GM23338 (cell line): ENCODE measurements around the gene ADGRB3. TPM values are rescaled to one million over a fixed set of nuclear protein-coding genes. Genes with fewer than 3 reads are reported as not detected.

Experiments used
- ATAC-seq: fragments of 200-7000 bp; cut with Tn5 transposase; 3 replicates; pipeline ENCODE4 v1.9.1; 2020
- DNase-seq: peaks from one replicate; pipeline ENCODE4 v3.0.0-alpha.2; 2015; ENCODE audit warnings: low spot score
- H2AFZ ChIP-seq: fragments of 200-600 bp; sonication (generic); 2 replicates; pipeline ENCODE4 v1.8.0; 2016; ENCODE audit warnings: antibody characterized with exemption, mild to moderate bottlenecking, moderate library complexity
- H3F3A ChIP-seq: fragments of 200-600 bp; sonication (generic); replicated peaks from 2 replicates; pipeline ENCODE4 v1.8.0; 2017; ENCODE audit warnings: antibody characterized with exemption, mixed run types, low read depth
- H3K27ac ChIP-seq: fragments of 200-600 bp; sonication (generic); 2 replicates; pipeline ENCODE4 v1.6.1; 2016; ENCODE audit warnings: low read depth
- H3K27me3 ChIP-seq: fragments of 200-600 bp; sonication (generic); 2 replicates; pipeline ENCODE4 v1.8.0; 2016; ENCODE audit warnings: mild to moderate bottlenecking, mixed run types, moderate library complexity; ENCODE audit not compliant: insufficient read depth
- H3K36me3 ChIP-seq: fragments of 200-600 bp; sonication (generic); 2 replicates; pipeline ENCODE4 v1.8.0; 2016; ENCODE audit warnings: mild to moderate bottlenecking; ENCODE audit not compliant: insufficient read depth
- H3K4me1 ChIP-seq: fragments of 200-600 bp; sonication (generic); 2 replicates; pipeline ENCODE4 v1.8.0; 2016; ENCODE audit warnings: mild to moderate bottlenecking, moderate library complexity; ENCODE audit not compliant: insufficient read depth
- H3K4me2 ChIP-seq: fragments of 200-600 bp; sonication (generic); 2 replicates; pipeline ENCODE4 v1.7.1; 2017; ENCODE audit warnings: mixed run types
- H3K4me3 ChIP-seq: fragments of 200-600 bp; sonication (generic); 2 replicates; pipeline ENCODE4 v1.6.1; 2016; ENCODE audit warnings: mixed run types
- H3K79me2 ChIP-seq: fragments of 200-600 bp; sonication (generic); replicated peaks from 2 replicates; pipeline ENCODE4 v1.8.0; 2017; ENCODE audit warnings: mild to moderate bottlenecking; ENCODE audit not compliant: insufficient read depth
- H3K9me2 ChIP-seq: fragments of 200-600 bp; sonication (generic); 2 replicates; pipeline ENCODE4 v1.8.0; 2017; ENCODE audit not compliant: insufficient read depth
- H4K20me1 ChIP-seq: fragments of 200-600 bp; sonication (generic); replicated peaks from 2 replicates; pipeline ENCODE4 v1.8.0; 2017; ENCODE audit warnings: mild to moderate bottlenecking; ENCODE audit not compliant: insufficient read depth
- H3K27ac Mint-ChIP-seq: 2 replicates; pipeline ENCODE4 v1.8.0; 2020; ENCODE audit warnings: inconsistent platforms, mild to moderate bottlenecking, moderate library complexity, mixed read lengths
- H3K27me3 Mint-ChIP-seq: 3 replicates; pipeline ENCODE4 v1.8.0; 2022; ENCODE audit warnings: low read depth, mild to moderate bottlenecking, moderate library complexity, mixed read lengths, inconsistent platforms; ENCODE audit not compliant: insufficient read depth, poor library complexity
- H3K36me3 Mint-ChIP-seq: 3 replicates; pipeline ENCODE4 v1.8.0; 2021; ENCODE audit warnings: low read depth, mild to moderate bottlenecking, inconsistent platforms, moderate library complexity, mixed read lengths
- H3K4me1 Mint-ChIP-seq: 3 replicates; pipeline ENCODE4 v1.8.0; 2020; ENCODE audit warnings: mild to moderate bottlenecking, inconsistent platforms, mixed read lengths
- H3K4me3 Mint-ChIP-seq: 3 replicates; pipeline ENCODE4 v1.8.0; 2021; ENCODE audit warnings: moderate library complexity, mild to moderate bottlenecking, inconsistent platforms, mixed read lengths
- H3K9me3 Mint-ChIP-seq: 3 replicates; pipeline ENCODE4 v1.8.0; 2020; ENCODE audit warnings: moderate library complexity, mild to moderate bottlenecking, inconsistent platforms, mixed read lengths
- CREB1 ChIP-seq: fragments of 250-450 bp; sonication (Bioruptor Pico); IDR thresholded peaks from 2 replicates; pipeline ENCODE4 v1.5.0; 2020; ENCODE audit warnings: low read depth, mild to moderate bottlenecking, moderate library complexity
- EZH2phosphoT487 ChIP-seq: fragments of 200-600 bp; sonication (generic); IDR thresholded peaks from one replicate; pipeline ENCODE4 v1.8.1; 2018; ENCODE audit warnings: antibody characterized with exemption; ENCODE audit not compliant: unreplicated experiment
- JUNB ChIP-seq: IDR thresholded peaks from one replicate; pipeline ENCODE4 v1.6.1; 2016; ENCODE audit warnings: antibody characterized with exemption; ENCODE audit not compliant: unreplicated experiment
- NANOG ChIP-seq: IDR thresholded peaks from 2 replicates; pipeline ENCODE4 v1.6.1; 2016; ENCODE audit warnings: antibody characterized with exemption, borderline replicate concordance
- STAT1 ChIP-seq: IDR thresholded peaks from one replicate; pipeline ENCODE4 v1.6.1; 2016; ENCODE audit warnings: antibody characterized with exemption; ENCODE audit not compliant: unreplicated experiment
- ZNF114 ChIP-seq: fragments of 250-450 bp; sonication (Bioruptor Pico); IDR thresholded peaks from 2 replicates; pipeline ENCODE4 v1.5.0; 2020; ENCODE audit warnings: mild to moderate bottlenecking, moderate library complexity
- ZNF331 ChIP-seq: fragments of 250-450 bp; sonication (Bioruptor Pico); IDR thresholded peaks from 2 replicates; pipeline ENCODE4 v1.5.0; 2020; ENCODE audit warnings: low read depth, mild to moderate bottlenecking, moderate library complexity
- polyA plus RNA-seq: library from polyadenylated mRNA; unstranded; fragments of >200 nt; fragmentation: Nextera tagmentation; extraction: Ambion mirVana; gene quantifications from 2 replicates; pipeline ENCODE4 v1.2.1, GENCODE V29; 2016
- total RNA-seq: library from RNA; depleted of rRNA; stranded (reverse); fragments of >200 nt; shearing (Covaris generic); gene quantifications from 2 replicates; pipeline ENCODE4 v1.2.3, GENCODE V29; 2014
- TF ChIP-seq, protein P1 (sequence below): fragments of 250-450 bp; sonication (Bioruptor Pico); IDR thresholded peaks from 2 replicates; pipeline ENCODE4 v1.5.0; 2020; ENCODE audit warnings: mild to moderate bottlenecking, moderate library complexity
- TF ChIP-seq, protein P2 (sequence below): IDR thresholded peaks from 2 replicates; pipeline ENCODE4 v1.6.1; 2016; ENCODE audit warnings: antibody characterized with exemption
- TF ChIP-seq, protein P3 (sequence below), 2 experiments: fragments of 200-600 bp in 1 of 2; sonication (generic) in 1 of 2; conservative IDR thresholded peaks; 2 replicates each; pipeline versions ENCODE4 v1.5.1 to v1.6.1; 2016 to 2017; ENCODE audit warnings: antibody characterized with exemption in 2 of 2, low read depth in 2 of 2, mild to moderate bottlenecking in 2 of 2, moderate library complexity in 1 of 2

The ADGRB3 gene
- total and polyA plus RNA-seq, 2 experiments from 2014 or later: 0.92 to 4.0 TPM

DNA sequence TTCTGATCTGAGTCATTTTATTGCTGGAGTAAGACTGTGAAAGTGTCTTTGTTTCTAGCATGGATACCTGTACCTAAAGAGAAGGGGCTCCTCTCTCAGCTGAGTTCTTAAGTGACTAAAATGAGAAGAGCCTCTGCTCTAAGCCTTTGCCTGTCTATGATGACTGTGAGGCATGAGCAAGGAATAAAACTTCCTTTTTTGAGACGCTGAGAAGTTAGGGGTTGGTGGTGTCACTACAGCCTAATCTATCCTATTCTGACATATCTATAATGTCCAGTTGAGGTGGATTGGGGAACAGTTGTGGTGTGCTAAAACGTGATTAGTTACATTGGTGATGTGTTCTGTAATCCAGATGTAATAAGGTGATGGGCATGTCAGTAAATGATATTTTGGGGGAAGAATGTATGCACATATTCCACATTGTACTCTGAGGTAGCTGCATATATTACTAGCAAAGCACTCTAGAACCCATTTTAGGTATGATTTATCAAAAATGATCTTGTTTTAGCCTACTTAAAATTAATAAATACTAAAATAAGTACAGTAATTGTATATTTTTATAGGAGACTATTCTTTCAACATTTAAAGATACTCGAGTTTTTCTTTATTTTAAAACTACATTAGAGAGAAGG, 18.1 kb downstream of the ADGRB3 start (continued):
- TF ChIP-seq, protein P1, sequence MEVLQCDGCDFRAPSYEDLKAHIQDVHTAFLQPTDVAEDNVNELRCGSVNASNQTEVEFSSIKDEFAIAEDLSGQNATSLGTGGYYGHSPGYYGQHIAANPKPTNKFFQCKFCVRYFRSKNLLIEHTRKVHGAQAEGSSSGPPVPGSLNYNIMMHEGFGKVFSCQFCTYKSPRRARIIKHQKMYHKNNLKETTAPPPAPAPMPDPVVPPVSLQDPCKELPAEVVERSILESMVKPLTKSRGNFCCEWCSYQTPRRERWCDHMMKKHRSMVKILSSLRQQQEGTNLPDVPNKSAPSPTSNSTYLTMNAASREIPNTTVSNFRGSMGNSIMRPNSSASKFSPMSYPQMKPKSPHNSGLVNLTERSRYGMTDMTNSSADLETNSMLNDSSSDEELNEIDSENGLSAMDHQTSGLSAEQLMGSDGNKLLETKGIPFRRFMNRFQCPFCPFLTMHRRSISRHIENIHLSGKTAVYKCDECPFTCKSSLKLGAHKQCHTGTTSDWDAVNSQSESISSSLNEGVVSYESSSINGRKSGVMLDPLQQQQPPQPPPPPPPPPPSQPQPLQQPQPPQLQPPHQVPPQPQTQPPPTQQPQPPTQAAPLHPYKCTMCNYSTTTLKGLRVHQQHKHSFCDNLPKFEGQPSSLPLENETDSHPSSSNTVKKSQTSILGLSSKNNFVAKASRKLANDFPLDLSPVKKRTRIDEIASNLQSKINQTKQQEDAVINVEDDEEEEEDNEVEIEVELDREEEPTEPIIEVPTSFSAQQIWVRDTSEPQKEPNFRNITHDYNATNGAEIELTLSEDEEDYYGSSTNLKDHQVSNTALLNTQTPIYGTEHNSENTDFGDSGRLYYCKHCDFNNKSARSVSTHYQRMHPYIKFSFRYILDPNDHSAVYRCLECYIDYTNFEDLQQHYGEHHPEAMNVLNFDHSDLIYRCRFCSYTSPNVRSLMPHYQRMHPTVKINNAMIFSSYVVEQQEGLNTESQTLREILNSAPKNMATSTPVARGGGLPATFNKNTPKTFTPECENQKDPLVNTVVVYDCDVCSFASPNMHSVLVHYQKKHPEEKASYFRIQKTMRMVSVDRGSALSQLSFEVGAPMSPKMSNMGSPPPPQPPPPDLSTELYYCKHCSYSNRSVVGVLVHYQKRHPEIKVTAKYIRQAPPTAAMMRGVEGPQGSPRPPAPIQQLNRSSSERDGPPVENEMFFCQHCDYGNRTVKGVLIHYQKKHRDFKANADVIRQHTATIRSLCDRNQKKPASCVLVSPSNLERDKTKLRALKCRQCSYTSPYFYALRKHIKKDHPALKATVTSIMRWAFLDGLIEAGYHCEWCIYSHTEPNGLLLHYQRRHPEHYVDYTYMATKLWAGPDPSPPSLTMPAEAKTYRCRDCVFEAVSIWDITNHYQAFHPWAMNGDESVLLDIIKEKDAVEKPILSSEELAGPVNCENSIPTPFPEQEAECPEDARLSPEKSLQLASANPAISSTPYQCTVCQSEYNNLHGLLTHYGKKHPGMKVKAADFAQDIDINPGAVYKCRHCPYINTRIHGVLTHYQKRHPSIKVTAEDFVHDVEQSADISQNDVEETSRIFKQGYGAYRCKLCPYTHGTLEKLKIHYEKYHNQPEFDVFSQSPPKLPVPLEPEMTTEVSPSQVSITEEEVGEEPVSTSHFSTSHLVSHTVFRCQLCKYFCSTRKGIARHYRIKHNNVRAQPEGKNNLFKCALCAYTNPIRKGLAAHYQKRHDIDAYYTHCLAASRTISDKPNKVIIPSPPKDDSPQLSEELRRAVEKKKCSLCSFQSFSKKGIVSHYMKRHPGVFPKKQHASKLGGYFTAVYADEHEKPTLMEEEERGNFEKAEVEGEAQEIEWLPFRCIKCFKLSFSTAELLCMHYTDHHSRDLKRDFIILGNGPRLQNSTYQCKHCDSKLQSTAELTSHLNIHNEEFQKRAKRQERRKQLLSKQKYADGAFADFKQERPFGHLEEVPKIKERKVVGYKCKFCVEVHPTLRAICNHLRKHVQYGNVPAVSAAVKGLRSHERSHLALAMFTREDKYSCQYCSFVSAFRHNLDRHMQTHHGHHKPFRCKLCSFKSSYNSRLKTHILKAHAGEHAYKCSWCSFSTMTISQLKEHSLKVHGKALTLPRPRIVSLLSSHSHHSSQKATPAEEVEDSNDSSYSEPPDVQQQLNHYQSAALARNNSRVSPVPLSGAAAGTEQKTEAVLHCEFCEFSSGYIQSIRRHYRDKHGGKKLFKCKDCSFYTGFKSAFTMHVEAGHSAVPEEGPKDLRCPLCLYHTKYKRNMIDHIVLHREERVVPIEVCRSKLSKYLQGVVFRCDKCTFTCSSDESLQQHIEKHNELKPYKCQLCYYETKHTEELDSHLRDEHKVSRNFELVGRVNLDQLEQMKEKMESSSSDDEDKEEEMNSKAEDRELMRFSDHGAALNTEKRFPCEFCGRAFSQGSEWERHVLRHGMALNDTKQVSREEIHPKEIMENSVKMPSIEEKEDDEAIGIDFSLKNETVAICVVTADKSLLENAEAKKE: no peak
- no peak for TF ChIP-seq ZNF114

DNA sequence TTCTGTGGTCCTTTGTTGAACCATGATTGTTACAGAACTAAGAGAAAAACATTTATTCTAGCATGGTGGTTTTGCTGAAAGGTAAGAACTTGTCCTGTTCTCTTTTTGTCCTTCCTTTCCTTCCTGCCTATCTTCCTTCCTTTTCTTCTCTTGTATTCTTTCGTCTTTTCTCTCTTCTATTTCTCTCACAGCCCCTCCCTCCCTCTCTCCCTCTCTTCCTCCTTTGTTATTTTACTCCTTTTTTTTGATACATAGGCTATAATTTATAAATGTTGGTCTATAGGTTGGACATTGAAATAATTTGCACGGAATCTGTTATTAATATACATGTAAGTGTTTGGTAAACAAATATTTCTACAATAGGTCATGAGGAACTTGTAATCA, 18.6 kb downstream of the ADGRB3 start:
- Histone ChIP-seq H3K4me3 (no peak overlapping the region), H3K9me2 (no peaks in the 10 kb centered on the region), H3K36me3 (no peaks in the 10 kb centered on the region), H3K4me2 (no peak overlapping the region), H4K20me1 (no peaks in the 10 kb centered on the region), H2AFZ (no peak overlapping the region), H3K4me1 (no peaks in the 10 kb centered on the region; the same call in 1 of the 2 replicates), H3K27me3 (no peaks in the 10 kb centered on the region), H3K79me2 (no peaks in the 10 kb centered on the region), H3F3A (no peaks in the 10 kb centered on the region), H3K27ac (no peak overlapping the region)
- H3K27ac Mint-ChIP-seq: no peak overlapping the region
- H3K27me3 Mint-ChIP-seq: no peaks in the 10 kb centered on the region
- no peak overlapping the region for H3K4me3 Mint-ChIP-seq
- H3K36me3 Mint-ChIP-seq: no peaks in the 10 kb centered on the region
- peaks cover 11% of the 10 kb centered on the region for H3K4me1 Mint-ChIP-seq
- no peaks in the 10 kb centered on the region for H3K9me3 Mint-ChIP-seq
- ATAC-seq: no peak
- DNase-seq: no peak
- TF ChIP-seq NANOG (no peak), EZH2phosphoT487 (no peak), STAT1 (no peak), ZNF331 (CRISPR knock-in tag) (no peak), JUNB (no peak), CREB1 (CRISPR knock-in tag) (no peak)
- TF ChIP-seq, protein P2, sequence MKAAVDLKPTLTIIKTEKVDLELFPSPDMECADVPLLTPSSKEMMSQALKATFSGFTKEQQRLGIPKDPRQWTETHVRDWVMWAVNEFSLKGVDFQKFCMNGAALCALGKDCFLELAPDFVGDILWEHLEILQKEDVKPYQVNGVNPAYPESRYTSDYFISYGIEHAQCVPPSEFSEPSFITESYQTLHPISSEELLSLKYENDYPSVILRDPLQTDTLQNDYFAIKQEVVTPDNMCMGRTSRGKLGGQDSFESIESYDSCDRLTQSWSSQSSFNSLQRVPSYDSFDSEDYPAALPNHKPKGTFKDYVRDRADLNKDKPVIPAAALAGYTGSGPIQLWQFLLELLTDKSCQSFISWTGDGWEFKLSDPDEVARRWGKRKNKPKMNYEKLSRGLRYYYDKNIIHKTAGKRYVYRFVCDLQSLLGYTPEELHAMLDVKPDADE: no peak
- TF ChIP-seq, protein P3, sequence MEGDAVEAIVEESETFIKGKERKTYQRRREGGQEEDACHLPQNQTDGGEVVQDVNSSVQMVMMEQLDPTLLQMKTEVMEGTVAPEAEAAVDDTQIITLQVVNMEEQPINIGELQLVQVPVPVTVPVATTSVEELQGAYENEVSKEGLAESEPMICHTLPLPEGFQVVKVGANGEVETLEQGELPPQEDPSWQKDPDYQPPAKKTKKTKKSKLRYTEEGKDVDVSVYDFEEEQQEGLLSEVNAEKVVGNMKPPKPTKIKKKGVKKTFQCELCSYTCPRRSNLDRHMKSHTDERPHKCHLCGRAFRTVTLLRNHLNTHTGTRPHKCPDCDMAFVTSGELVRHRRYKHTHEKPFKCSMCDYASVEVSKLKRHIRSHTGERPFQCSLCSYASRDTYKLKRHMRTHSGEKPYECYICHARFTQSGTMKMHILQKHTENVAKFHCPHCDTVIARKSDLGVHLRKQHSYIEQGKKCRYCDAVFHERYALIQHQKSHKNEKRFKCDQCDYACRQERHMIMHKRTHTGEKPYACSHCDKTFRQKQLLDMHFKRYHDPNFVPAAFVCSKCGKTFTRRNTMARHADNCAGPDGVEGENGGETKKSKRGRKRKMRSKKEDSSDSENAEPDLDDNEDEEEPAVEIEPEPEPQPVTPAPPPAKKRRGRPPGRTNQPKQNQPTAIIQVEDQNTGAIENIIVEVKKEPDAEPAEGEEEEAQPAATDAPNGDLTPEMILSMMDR (conservative IDR thresholded peaks at IDR 0.05; ENCODE audit: low read depth in 2 of 2): no peak
